Ammon's horn (tissue), 1 donor: Measurements from ENCODE around the gene COL16A1.

Source experiments
- DNase-seq: peaks from one replicate; pipeline ENCODE4 v3.0.0-alpha.2; 2016; ENCODE audit warnings: low spot score

COL16A1 gene

DNA sequence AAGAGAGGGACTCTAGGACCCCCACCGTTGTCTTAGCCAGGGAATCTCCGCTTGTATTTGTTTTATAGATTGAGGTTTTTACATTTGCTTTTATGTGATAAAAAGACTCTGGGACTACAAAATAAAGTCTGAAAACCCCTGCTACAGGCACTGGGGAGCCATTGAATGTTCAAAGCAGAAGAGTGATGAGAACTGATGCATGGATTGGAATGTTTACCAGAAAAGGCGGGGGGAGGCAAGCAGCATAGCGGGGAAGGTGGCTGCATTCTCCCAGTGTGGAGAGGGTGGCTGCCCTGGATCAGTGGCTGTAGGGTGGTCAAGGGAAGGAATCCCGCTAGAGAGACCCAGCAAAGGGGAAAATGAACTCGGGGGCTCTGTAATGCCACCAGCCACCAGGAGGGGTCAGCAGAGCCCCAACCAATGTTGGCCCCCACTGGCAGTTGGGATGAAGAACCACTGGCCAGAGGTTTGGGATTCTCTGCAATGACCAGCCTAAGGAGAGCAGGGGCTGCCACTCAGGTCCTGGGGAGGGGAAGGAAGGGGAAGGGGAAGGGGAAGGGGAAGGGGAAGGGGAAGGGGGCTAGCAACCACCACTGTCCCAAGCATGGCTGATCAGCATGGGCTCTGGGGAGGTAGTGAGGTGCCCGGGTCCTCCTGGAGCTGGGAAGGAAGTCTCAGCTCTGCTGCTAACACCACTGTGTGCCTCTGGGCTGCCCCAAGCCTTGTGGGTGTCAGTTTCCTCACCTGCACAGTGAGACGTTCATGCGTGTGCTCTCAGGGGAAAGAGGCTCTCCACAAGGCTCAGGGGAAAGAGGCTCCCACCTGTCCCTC, 40.0 kb downstream of the COL16A1 start:
- DNase-seq: peak; percentile 52

DNA sequence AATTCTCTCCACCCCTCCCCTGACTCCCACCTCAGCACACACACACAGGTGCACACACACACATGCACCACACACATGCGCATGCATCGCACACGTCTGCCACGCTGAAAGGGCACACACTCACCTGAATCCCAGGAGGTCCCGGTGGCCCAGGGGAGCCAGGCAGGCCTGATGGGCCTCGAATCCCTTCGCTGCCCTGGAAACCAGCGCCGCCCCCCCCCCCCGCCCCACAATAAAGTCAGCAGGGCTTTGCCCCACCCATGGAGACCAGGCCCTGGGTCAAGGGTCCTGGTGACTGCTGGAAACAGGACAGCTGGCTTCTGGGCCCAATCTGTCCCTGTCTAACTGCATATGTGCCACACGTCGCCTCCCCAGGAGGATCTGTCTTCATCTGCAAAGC, 41.4 kb downstream of the COL16A1 start:
- no peak for DNase-seq

DNA sequence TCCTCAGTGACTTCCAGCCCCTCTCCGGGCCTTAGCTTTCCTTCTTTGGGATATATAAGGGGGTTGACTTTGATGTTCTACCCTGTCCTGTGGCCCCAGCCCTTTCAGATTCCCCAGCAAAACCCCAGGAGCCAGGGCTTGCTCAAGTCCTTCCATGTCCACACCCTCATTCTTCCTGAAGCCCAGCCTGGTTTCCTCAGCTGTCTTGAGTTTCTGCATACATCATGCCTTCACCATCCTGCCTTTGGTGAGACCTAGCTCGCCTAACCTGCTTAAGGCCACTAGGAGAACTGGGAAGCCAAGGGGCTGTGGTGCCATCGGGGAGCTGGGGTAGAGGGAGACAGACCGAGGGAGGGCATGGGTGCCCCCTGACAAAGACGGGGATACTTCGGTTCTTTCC, 42.0 kb downstream of the COL16A1 start:
- DNase-seq: no peak

DNA sequence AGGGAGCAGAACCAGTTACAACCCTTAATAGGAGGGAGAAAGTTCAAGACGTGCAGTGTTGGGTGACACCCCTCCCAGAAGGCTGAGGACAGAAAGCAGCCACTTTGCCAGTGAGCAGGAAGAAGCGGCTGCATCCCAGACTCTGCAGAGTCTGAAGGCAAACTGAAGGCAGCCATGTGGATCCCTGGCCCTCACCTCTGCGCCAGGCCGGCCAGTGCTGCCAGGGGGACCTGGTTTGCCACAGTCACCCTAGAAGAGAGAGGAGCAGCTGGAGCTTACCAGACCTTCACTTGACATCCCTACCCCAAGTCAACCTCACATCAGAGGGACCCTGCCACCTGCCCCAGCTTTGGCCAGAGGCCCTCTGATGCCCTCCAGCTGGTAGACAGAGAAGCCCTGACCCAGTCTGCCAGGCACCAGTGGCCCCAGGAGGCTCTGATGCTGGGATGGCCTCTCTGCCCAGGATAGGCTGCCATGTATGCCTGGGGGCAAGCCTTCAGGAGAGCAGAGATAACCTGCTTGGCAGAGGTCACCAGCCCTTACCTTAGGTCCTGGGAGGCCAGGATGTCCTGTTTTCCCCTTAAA, 42.9 kb downstream of the COL16A1 start:
- DNase-seq: no peak

DNA sequence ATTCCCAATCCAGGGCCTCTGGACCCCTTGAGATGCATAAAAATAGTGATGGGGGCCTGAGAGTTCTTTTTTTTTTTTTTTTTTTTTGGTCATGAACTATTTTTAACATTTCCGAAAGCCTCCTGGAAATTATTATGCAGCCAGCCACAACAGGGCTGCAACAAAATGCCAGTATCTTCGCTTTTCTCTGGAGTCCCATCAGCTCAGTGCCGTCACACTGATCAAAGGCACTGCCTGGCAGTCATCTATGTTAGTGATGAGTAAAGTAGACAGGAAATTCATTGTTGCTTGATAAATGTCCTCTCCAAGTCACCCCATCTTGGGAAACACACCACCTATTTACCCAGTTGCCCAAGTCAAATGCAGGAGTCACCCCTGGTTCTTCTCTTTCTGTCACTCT, 43.9 kb downstream of the COL16A1 start:
- DNase-seq: no peak

DNA sequence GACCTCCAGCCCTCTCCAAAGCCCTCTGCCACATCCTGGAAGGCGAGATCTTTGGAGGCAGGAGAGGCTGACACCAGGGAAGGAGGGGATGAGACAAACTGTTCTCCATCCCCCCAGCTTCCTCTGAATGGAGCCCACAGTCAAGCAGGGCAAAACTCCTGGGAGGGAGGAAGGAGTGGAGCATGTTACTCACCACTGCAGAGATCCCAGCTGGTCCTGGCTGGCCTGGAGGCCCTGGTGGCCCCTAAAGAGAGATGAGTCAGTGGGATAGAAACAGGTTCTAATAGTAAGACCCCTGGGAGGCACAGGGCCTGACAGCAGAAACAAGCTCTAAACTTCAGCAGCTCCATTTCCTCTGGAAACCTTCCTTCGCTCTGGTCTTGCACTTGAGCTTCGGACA, 45.1 kb downstream of the COL16A1 start:
- no peak for DNase-seq

DNA sequence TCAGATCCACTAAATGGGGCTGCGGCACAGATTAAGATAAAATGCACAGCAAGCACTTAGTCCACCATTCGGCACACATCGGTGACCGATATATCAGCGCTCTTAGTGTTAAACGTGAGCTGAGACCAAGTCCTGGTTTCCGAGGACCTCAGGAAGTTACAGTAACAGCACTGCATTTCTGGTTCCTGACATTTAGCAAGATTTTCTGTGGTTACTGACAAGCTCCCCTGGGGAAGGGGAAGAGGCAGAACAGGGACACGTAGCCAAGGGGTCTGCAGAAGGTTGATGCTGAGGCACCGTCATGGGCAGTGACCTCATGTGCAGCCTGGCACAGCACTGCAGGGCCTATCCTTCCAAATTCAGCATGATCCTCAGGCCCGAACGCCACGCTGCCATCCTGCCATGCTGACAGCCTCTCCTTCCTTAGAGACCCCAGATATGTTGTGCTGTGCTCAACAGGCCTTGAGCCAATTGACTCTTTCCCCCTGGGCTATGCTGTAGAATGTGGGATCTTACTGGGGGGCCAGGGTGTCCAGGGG, 45.8 kb downstream of the COL16A1 start:
- no peak for DNase-seq

DNA sequence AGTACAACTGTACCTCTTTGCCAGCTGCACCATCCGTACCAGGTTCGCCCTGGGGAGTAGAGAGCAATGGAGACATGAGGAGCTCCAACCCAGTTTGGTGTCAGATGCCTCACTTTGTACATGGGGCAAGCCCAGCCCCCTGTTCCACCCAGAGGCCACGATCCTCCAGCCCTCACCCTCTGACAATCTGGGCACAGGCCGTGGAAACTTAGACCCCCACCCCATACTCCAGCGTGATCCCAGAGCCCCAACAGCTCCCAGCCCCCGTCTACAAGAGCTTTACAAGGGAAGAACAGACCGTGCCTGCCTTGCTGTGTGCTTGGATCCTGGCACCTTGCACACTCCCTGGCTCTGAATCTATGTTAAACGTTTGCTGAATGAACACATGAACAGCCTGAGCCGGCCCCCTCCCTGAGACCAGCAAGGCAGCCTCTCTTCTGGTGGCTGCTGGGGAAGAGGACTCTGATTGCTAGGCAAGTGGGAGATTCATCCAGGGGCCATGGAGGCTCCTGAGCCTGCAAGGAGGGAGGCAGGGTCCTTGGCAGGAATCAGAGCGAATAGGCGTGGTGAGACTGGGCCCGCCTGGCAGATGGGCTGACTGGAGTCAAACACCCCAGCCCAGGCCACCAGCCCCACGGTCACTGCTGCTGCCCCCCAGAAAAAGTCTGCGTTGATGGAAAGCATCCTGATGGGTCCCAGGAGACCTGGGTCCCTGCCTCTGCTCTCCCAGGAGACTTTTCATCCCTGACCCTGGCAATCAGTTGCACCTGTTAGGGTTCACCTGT, 46.6 kb downstream of the COL16A1 start:
- DNase-seq: peak; percentile 32

DNA sequence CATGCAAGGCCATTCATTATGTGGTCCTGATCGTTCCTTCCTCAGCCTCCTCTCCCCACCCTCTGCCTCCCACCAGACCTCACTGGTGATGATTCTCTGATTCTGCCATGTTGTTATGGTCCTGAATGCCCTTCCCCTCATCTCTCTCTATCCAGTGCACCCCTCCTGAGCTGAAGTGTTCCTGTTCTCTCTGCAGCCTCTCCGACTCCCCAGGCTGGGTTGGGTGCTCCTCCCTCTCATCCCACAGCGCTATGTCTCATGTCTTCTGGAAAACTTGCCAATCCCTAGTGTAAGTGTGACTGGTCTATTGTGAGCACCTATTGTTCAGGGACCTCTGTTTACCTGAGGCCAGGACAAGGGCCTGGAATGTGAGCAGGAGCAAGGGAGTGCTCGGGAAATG, 48.1 kb downstream of the COL16A1 start:
- DNase-seq: no peak

DNA sequence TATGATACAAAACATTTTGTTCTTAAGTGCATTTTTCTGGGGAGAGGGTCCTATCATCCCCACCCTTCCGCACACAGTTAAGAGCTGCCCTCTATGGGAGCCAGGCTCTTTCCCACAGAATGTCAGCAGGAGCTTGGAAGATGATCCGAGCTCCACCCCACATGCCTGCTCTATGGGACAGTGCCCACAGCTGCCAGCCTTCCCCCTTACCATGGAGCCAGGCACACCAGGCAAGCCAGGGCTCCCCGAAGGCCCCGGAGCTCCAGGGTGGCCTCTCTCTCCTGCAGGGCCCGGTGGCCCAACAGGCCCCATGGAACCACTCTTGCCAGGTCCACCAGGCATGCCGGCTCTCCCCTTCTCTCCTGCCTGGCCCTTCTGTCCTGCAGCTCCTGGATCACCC, 48.7 kb downstream of the COL16A1 start:
- no peak for DNase-seq

DNA sequence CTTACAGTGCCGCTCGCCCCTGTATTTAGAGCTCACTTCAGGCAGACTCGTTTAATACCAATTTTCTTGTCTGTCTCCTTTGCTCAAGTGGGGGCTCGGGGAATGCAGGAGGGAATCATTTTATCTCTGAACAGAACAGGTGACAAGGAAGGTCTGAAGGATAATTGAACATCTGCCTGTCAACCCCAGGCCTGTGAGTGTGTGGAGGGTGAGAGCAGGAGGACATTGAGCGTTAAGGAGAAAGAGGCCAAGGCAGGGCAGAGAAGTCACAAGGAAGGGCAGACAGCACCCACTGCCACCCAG, 49.4 kb downstream of the COL16A1 start:
- no peak for DNase-seq

DNA sequence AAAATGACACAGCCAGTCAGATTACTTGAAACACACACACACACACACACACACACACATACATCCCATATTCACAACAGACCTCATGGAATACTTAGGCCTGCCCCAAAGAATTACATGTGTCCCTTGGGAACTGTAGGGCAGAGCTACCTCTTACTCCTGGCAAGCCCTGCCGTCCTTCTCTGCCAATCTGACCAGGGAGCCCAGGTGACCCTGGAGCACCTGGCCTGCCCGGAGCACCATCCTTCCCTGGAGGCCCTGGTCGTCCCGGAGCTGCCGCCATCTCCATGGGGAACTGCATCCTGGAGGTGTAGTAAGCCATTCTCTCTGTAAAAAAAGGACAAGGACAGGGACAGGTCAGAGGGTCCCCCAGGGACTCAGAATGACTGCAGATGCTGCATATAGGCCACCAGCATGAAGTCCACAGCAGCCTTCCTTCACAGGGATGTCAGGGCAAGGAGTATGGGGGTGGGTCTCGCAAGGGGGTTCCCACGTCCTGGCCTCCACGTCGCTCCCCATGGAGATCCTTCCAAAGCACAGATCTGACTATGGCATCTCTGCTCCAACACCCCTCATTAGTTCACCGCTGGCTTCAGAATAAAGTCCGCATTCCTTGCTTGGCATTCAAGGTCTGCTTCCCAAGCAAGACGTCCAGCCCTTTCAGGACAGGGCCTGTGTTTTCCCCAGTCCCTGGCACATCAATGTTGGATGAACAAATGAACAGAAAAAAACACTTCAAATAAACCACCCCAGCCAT, 49.9 kb downstream of the COL16A1 start:
- DNase-seq: no peak

DNA sequence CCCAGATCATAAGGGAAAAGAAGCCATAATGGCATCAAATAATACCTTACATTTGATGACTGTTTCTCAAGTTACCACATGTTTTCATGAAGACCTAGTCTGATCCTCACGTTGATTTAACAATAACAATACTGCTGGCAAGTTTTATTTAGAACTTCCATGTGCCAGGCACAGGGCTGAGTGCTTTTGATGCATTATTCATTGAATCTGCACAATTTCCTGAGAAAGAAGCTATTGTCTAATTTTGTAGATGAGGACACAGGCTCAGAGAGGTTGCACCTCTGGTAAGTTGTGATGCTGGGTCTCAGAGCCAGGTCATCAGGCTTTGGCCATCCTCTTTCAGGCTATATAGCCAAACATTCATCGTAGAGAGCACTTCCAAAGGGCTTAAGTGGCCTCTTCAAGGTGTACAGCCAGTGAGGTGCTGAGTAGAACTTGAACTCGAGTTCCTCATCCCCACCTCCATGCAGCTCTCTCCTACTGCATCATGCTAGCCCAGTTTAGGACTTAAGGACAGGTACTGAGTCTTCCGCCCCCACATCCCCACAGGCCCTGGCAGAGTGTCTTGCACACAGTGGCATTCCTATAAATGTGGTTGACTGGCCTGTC, 50.8 kb downstream of the COL16A1 start:
- DNase-seq: no peak

DNA sequence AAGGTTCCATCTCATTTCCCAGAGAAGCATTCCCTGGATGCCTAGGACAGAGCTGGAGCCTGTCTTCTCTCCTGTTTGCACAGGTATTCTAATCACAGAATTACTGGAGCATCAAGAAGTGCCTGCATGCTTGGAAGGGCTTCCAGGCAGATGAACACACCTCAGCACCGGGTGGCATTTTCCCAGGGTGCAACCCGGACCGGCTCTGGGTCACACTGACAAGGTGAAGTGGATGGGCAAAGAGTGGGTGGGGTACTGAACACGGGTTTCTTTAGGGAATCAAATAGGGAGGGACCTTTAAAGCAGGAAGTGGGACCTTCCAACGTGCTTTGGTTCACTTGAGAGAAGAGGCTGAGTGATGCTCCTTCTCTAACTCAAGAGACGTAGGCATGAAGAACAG, 52.1 kb downstream of the COL16A1 start:
- no peak for DNase-seq

DNA sequence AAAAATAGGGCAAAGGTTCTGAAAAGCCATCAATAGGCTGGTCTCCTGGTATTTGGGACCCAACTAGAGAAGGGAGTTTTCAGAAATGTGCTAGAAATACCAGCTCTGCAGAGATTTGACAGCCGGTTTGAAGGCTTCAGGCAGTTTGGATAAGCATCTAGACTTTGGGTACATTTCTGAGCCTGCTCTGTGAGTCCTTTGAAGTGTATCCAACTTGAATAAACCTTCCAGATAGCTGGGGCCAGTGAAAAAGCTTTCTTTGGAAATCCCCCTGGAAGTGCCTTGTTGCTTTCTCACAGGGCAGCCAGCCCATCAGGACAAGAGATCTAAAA, 52.8 kb downstream of the COL16A1 start:
- no peak for DNase-seq

DNA sequence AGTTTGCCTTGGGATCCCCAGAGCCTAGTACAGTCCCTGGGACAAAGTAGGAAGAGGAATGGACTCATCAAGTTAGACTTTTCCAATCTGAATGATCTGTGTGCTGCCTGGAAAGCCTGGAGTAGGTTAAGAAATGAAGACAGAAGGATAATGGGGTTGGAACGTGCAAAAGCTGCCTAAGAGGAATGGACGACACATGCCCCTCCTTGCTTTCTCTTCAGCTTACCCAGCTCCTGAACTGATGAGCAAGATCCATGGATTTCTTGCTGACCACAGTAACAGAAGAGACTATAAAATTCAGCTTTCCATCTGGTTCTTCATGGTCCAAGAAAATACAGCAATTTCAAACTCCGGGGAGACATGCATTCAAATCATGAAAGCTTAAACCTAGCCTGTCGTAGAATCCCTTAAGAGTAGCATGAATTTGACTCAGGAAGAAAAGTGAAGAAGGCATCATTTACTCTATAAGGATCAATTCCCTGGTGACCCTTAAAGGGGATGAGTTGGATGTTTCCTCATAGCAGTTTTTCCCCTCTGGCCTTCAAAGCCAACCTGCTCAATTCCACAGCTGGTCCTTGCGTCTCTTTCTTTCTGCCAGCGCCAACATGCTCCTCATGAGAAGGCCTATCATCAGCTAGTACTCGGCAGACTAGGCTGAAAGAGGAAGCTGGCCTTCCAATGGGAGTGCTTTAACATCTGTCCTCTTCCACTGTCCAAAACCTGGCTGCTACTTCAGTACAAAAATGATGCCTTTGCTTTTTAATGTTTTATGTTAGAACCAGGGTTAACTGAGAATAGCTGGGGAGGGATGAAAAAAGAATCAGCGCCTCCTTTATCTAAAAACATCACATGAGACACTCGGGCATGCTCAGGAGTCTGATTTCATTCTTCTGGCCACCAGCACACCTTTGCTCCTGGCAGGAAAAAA, 53.4 kb downstream of the COL16A1 start:
- DNase-seq: no peak

DNA sequence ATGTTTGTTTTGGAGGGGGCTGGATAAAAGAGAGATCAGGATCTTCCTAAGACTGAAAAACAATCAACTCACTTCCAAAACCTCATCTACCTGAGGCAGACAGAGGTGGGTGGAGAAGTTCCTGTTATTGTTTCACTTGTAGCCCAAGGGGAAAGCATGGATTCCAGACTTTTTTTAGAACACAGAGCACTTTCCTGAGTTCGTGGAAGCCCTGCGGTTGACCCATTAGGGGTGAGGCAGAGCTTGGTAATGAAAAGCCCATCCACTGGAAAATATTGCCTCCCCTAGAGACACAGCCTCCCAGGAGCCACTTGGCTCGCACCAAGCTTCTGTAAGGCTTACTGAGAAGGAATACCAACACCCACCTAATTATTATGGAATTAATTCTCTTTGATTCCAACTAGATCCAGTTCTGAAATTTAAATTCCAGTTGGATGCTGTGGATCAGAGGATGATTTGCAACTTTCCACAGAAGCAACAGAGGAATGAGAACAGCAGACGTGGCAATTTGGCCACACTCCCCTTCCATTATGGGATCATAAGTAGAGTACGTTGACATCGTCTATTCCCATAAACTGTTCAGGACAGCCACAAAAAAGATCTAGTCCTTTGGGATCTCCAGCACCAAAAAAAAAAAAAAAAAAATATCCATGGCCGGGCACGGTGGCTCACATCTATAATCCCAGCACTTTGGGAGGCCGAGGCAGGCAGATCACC, 55.0 kb downstream of the COL16A1 start:
- DNase-seq: no peak

DNA sequence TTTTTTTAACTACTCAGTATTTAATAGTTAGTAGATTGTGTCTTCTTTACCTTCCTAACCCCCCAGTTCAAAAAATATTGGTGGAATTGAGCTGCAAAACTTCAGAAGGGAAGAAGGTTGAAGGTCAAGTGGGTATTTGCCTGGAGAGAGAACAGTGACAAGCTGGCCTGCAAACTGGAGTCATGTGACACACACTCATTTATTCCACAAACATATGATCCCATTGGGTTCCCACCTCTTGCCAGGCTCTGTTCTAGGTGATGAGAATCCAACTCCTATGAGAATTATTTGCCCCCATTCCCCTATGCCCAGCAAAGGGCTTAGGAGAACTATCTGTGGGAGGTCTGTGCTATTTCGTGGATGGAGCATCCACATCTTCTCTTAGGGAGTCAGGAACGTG, 55.6 kb downstream of the COL16A1 start:
- no peak for DNase-seq

DNA sequence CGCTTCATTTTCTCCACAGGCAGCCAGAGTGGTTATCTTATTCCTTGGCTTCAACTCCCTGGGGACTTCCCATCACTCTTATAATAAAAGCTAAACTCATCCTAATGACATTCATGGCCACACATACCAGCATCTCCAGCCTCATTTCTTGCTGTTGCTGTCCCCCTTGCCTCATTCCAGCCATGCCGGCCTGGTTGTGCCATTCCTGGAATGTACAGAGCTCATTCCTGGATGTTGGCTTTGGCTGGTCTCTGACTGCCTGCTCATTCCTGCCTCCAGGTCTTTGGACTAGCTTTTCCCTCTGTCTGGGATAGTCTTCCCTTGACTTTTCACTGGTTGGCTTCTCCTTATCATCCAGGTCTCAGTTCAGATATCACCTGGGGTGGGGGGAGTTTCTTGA, 56.7 kb downstream of the COL16A1 start:
- DNase-seq: no peak

DNA sequence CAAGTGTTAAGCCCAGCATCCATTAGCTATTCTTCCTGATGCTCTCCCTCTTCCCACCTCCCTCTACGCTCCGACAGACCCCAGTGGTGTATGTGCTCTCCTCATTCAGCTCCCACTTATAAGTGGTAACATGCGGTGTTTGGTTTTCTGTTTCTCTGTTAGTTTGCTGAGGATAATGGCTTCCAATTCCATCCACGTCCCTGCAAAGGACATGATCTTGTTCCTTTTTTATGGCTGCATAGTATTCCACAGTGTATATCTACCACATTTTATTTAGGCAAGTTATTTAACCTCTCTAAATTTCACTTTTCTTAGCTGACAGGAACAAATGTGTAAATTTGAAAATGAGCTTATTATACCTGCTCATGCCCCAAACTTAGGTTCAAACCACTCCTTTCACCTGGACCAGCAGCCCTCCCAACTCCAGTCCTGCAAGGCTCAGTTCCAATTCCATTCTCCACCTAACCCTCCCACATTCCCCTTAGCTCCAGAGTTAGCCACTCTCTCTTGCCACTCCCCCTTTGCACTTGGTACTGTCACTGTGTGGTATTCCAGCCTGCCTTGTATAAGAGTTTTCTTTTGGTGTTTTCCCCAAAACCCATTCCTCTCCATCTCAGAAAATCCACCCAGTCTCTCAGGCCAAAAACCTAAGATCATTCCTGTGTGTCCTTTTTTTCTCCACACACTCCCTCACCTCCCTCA, 57.4 kb downstream of the COL16A1 start:
- no peak for DNase-seq
